GM18519 (cell line): ENCODE data around the gene DEPDC5.

Experiments
- ATAC-seq: cut with Tn5 transposase; IDR thresholded peaks from one replicate; pipeline ENCODE4 v1.9.1; 2021; ENCODE audit warnings: mild to moderate bottlenecking, moderate library complexity; ENCODE audit not compliant: unreplicated experiment, low FRiP score

DEPDC5 gene

DNA sequence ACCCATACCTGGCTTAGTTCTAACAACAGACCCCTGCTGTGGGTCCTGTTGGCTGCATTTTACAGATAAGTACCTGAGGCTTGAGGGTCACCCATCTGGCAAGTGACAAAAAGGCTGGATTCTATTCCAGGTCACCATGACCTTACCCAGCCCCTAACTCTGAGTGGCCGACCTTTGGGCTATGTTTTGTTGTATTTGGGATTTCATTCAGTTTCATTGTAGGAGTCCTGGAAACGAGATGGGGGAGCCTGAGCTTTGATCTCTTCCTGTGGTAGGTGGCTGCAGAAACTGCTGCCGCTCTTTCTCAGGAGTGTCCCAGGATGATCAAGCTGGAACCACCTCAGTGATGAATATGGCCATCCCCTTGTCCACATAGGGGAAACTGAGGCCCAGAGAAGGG, 165.9 kb downstream of the DEPDC5 start:
- ATAC-seq = no peak

- ATAC-seq = no peak
Measured at GRCh38 chr22:31920306-31920705, 166.5 kb downstream of the DEPDC5 start.

GRCh38 chr22:31921106-31921505, 167.3 kb downstream of the DEPDC5 start:
- no peak for ATAC-seq

- no peak for ATAC-seq
Measured at GRCh38 chr22:31922534-31922933, 168.7 kb downstream of the DEPDC5 start.

- ATAC-seq = no peak
Measured at GRCh38 chr22:31923136-31923535, 169.3 kb downstream of the DEPDC5 start.

GRCh38 chr22:31923747-31924146, 169.9 kb downstream of the DEPDC5 start:
- ATAC-seq = no peak

GRCh38 chr22:31925056-31925455, 171.2 kb downstream of the DEPDC5 start:
- ATAC-seq = no peak

DNA sequence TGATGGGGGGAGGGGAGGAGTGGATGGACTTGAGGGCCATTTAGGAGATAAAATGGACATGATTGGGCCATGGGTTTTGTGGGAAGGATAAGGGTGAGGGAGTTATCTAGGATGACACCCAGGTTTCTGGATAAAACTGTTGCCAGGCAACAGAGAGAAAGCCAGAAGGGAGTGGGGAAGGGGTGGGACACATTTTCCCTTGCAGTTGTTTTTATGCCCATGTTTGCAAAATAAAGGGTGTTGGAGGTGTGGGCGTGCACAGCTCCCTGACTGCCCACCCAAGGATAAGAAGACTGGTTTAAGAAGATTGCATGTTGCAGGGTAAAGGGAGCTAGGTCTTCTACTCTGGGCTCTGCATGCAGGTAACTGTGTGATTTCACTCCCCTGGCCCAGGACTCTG, 172.2 kb downstream of the DEPDC5 start:
- ATAC-seq = no peak

GRCh38 chr22:31926969-31927368, 173.2 kb downstream of the DEPDC5 start:
- ATAC-seq = no peak

DNA sequence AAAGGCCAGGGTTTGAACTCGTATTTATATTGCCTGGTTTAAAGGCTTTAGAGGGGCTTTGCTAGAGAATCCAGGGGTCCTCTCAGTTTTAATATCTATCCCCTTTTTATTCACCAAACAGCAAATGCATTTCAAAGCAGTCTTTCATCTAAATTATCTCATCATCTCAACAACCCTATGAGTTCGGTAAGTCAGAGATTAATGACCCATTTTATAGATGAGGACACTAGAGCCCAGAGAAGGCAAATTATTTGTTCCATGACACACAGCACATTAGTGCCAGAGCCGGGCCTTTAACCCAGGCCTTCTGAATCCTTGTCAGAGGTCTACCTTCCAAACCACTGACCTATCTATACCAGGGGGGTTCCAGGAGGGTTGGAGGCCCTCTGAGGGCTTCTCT, 173.7 kb downstream of the DEPDC5 start:
- ATAC-seq = no peak

DNA sequence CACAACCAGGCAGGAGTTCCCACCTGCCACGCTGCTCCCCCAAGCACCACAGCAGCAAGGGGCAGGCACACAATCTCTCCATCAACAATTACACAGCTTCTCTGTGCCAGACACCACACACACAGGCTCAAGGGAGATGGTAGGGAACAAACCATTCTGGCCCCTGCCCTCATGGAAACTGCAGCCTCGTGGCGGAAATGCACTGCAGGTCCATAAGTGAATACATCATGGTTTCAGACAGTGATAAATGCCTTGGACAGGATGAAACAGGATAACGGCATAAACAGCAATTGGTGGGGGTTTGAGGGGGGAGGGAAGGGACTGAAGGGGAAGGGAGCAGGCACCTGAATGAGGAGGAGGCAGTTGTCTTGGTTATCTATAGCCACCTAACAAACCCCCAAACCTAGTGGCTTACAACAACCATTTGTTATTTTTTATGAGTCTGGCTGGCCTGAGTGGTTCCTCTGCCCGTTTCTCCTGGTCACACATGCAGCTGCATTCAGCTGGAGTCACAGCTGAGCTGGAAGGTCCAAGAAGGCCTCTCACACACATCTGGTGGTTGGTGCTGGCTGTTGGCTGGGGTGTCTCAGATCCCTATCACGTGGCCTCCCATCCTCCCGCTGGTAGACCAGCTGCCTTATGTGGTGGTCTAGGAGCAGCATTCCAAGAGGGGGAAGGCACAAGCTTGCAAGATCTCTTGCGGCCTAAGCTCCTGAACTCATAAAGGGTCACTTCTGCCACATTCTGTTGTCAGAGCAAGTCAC, 175.5 kb downstream of the DEPDC5 start:
- ATAC-seq = no peak

DNA sequence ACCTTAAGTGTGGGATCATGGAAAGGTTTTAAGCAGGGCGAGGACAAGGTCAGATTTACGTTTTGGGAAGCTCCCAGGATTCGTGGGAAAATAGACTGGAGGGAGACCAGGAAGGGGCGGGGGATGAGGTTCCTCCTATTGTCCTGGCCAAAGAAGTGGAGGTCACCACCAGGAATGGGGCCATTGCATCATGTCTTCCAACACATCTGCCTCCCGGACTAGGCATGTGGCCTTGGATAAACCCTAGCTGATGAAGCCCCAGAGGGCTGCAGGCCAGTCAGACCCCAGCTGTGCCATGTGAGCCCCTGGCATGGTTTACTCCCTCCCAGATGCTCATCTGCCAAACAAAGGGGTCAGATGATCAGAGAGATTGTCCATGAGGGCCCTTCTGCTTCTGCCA, 179.0 kb downstream of the DEPDC5 start:
- no peak for ATAC-seq

DNA sequence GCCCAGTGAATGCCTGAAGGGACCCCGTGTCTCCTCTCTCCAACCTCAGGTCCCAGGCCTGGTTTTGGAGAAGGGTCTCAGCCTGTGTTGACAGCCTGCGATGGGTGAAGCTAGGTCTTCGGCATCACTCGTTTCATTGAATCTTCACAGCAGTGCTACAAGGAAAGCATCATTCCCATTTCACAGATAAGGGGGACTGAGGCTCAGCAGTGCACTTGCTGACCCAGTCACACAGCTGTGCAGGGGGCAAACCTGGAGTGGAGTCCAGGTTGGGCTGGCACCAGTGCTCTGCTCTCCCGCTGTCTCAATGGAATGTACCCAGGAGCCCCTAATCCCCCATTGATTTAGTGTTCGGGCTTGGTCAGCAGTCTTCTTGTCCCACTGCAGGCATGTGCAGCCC, 179.6 kb downstream of the DEPDC5 start:
- ATAC-seq = no peak

DNA sequence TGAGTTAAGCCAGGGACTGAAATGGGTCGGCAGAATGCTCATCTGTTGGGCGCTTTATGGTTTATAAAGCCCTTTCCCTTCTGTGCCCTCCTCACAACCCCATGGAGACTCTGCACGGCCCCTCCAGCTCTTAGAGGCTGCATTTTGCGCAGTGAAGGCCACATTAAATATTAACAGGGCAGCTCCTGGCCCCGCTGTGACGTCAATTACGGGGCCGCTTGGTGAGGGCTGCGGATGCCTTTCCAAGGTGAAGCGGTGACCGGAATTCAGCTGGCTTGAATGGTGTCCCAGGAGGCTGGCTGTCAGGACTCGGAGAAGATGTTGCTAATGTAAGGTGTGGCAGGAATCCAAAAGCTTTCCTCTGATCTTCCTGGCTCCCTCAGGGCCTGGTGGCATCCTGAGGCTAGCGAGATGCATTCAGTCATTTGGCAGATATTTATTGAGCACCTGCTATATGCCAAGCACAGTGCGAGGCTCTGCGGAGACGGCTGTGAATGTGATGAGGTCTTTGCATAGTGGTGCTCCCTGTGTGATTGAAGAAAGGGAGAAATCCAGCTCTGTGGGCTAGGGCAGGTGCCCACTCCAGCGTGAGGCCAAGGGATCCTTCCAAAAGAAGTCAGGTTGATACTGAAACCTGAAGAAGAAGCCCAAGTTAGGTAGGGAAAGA, 180.1 kb downstream of the DEPDC5 start:
- no peak for ATAC-seq

DNA sequence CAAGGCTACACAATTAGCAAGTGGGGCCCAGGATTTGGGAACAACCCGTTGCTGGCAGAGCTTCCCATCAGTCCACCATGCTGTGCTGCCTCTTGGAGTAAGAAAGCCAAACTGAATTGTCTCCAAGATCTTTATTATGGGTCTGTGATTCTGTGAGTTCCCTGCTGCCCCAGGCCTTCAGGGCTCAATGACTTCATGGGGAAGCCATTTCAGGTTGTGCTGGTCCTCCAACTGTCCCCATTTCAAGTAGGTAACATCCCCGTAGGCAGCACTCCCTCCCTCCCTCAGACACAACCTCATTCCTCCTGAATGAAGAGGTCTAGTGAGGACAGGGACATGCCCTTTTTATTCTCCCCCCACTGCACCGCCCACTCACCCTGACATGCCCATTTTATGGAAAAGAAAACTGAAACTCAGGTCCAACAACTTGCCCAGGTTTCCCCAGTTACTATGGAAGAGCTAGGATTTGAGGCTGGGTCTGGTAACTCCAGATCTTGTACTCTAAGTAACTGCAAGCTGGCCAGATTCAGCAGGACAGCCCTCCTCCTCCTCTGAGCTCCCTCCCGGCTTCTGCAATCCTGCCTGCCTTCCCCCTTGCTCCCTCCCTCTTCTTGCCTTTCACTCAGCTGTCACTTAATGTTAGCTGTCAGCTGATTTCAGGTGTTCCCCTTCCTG, 182.3 kb downstream of the DEPDC5 start:
- no peak for ATAC-seq

GRCh38 chr22:31937341-31937740, 183.5 kb downstream of the DEPDC5 start:
- no peak for ATAC-seq

GRCh38 chr22:31938296-31938695, 184.5 kb downstream of the DEPDC5 start:
- no peak for ATAC-seq

DNA sequence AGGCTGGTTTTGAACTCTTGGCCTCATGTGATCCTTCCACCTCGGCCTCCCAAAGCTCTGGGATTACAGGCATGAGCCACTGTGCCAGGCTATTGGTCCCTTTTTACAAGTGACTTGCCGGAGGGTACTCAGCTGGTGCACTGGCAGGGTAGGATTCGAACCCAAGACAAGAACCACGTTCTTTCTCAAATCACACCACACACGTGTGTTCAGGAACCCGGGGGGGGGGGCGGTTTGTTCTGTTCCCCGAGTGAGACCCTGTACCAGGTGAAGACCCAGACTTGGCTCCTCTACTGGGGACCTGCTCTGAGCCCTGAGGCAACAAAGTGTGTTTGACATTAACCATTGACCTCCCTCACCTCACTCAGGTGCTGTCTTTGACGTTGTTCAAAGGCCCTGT, 186.7 kb downstream of the DEPDC5 start:
- no peak for ATAC-seq

DNA sequence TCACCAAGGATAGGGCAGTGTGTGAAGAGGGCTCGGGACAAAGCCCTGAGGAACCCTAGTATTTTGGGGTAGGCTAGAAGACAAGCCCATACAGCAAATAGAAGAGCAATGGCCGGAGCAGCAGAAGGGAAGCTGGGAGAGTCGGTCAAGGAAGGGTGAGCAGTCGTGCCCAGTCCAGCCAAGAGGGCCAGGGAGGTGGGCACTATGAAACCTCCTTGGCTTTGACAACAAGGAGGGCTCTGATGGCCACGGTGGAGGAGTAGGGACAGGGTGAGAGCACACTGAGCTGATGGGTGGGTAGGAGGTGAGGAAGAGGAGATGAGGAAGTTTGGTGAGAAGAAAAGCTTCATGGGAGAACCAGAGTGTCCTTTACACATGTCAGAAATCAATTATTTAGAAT, 188.3 kb downstream of the DEPDC5 start:
- no peak for ATAC-seq

- ATAC-seq = no peak
Measured at GRCh38 chr22:31943206-31943977, 189.6 kb downstream of the DEPDC5 start.
